ENCODE results near the gene HOXA1. TPM values are rescaled to one million over a fixed set of nuclear protein-coding genes. Genes with fewer than 3 reads are reported as not detected.

Gene HOXA1
- total and polyA plus RNA-seq, 2 donors from 2014 or later = 1.1 to 2.4 TPM

DNA sequence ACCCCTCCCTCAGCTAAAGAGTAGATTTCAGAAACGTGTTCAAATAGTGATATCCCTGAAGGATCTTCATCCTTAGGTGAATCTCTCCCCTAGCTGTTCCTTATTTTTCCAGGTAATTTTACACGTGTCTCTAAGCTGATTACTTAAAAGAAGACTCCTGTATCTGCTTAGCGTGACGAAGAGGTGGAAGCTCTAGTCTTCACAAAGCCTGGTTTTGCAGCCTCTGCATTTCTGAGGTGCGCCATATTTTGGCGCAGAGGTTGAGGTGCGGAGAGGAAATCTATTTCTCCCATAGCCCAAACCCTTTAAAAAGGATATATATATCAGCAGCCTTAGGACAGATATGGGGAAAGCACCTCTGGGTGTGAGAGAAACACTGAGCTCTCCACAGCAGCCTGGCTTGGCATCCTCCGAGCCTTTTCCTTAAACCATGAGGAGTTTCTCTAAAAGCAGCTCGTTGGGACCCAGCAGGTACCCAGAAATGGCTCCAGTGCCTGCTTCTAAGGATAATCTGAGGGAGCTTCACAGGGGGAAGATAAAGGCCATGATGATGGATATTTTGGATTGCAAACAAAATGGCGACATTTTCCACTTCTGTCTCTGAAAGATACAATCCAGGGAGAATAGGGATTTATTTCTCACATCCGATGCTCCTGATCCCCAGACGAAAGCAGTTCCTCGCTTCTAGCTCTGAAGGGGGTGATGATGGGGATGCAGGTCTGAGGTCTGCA, 9.7 kb upstream of the HOXA1 start:
- TF ChIP-seq CTCF (IDR thresholded peaks at IDR 0.05; ENCODE audit: borderline replicate concordance, extremely low read depth, insufficient read depth) = no peak
- Histone ChIP-seq H3K27me3 (ENCODE audit: control insufficient read depth, insufficient read depth, low read length) (no peaks in the 10 kb centered on the region), H3K9ac (ENCODE audit: low read length in 3 of 3) (peak overlapping the region in 2 of 3 donors; percentile 9 to 65), H3K9me3 (ENCODE audit: control insufficient read depth in 2 of 3, insufficient read depth in 1 of 3, low read length in 3 of 3) (no peaks in the 10 kb centered on the region), H3K27ac (ENCODE audit: low read depth in 2 of 2, low read length in 2 of 2) (peak overlapping the region; percentile 78 to 79), H3K36me3 (ENCODE audit: control insufficient read depth in 2 of 3, insufficient read depth in 3 of 3, low read length in 3 of 3) (peaks cover 0 to 5% (median 4%) of the 10 kb centered on the region in 3 donors), H3K4me3 (ENCODE audit: low read length in 3 of 3) (peak overlapping the region in 2 of 3 donors; percentile 11 to 55), H3K4me1 (ENCODE audit: control insufficient read depth in 2 of 3, insufficient read depth in 2 of 3, low read depth in 1 of 3, low read length in 3 of 3) (peaks cover 19 to 23% (median 20%) of the 10 kb centered on the region in 3 donors)
- DNase-seq (peak in 2 of 5 donors; percentile 45 to 55), FAIRE-seq (no peak)
- intact Hi-C loops (cut with DNase I) = no loop called here

GRCh38 chr7:27104341-27105058, 8.7 kb upstream of the HOXA1 start:
- FAIRE-seq (no peak), DNase-seq (peak in 4 of 5 donors; percentile 68 to 95 (median 82))
- peaks cover 17 to 20% (median 18%) of the 10 kb centered on the region in 3 donors for H3K4me1 ChIP-seq (ENCODE audit: control insufficient read depth in 2 of 3, insufficient read depth in 2 of 3, low read depth in 1 of 3, low read length in 3 of 3)
- no peak for TF ChIP-seq CTCF (IDR thresholded peaks at IDR 0.05; ENCODE audit: borderline replicate concordance, extremely low read depth, insufficient read depth)
- H3K27ac ChIP-seq (ENCODE audit: low read depth in 2 of 2, low read length in 2 of 2) = peak overlapping the region; percentile 77 to 78
- peak overlapping the region in 2 of 3 donors; percentile 27 to 43 for H3K9ac ChIP-seq (ENCODE audit: low read length in 3 of 3)
- H3K27me3 ChIP-seq (ENCODE audit: control insufficient read depth, insufficient read depth, low read length) = peaks cover 2% of the 10 kb centered on the region
- intact Hi-C loops (cut with DNase I) = no loop called here
- no peaks in the 10 kb centered on the region for H3K9me3 ChIP-seq (ENCODE audit: control insufficient read depth in 2 of 3, insufficient read depth in 1 of 3, low read length in 3 of 3)
- peaks cover 0 to 1% (median 1%) of the 10 kb centered on the region in 3 donors for H3K36me3 ChIP-seq (ENCODE audit: control insufficient read depth in 2 of 3, insufficient read depth in 3 of 3, low read length in 3 of 3)
- peak overlapping the region; percentile 6 to 44 (median 8) for H3K4me3 ChIP-seq (ENCODE audit: low read length in 3 of 3)

DNA sequence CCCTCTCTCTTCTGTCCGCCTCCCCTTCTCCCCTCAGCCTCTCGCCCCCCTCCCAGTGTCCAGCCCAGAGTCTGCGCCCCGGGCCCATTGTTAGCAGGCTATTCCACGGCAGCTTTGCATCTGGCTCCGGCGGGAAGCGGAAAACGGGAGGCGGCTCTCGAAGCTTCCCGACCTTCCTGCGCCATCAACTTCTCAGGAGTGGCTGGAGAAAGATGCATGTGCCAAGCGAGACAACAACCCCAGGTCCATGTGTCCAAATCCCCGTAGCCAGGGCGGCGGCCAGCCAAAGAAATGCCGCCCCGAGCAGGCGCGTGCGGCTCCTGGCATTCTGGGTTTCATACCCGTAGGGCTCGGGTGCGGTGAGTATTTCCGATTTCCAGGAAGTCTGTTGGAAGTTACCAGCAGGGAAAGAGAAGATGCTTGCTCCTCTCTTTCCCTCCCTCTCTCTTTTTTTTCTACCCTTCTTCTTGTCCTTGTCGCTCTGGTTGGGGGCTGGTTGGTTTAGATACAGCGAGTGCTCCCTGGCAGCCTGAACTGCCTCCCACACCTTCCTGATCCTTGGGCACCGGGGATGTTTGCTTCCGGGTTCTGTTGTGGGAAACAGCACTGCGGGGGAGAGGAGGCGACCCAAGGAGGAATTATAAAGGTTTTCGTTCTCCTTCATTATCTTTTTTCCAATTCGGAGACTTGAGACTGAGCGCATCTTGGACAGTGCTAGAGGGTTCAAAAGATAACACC, 7.9 kb upstream of the HOXA1 start:
- intact Hi-C loops (cut with DNase I) = no loop called here
- FAIRE-seq = no peak
- peak overlapping the region; percentile 12 to 44 (median 26) for H3K4me3 ChIP-seq (ENCODE audit: low read length in 3 of 3)

More for the DNA sequence above, 7.9 kb upstream of the HOXA1 start:
- H3K27me3 ChIP-seq (ENCODE audit: control insufficient read depth, insufficient read depth, low read length) = peaks cover 2% of the 10 kb centered on the region
- peak in 4 of 5 donors; percentile 70 to 83 (median 77) for DNase-seq
- TF ChIP-seq CTCF (IDR thresholded peaks at IDR 0.05; ENCODE audit: borderline replicate concordance, extremely low read depth, insufficient read depth) = no peak
- no peaks in the 10 kb centered on the region for H3K36me3 ChIP-seq (ENCODE audit: control insufficient read depth in 2 of 3, insufficient read depth in 3 of 3, low read length in 3 of 3)
- no peaks in the 10 kb centered on the region for H3K9me3 ChIP-seq (ENCODE audit: control insufficient read depth in 2 of 3, insufficient read depth in 1 of 3, low read length in 3 of 3)
- H3K9ac ChIP-seq (ENCODE audit: low read length in 3 of 3) = peak overlapping the region; percentile 21 to 62 (median 42)
- peak overlapping the region; percentile 73 to 77 for H3K27ac ChIP-seq (ENCODE audit: low read depth in 2 of 2, low read length in 2 of 2)
- H3K4me1 ChIP-seq (ENCODE audit: control insufficient read depth in 2 of 3, insufficient read depth in 2 of 3, low read depth in 1 of 3, low read length in 3 of 3) = peaks cover 9 to 16% (median 13%) of the 10 kb centered on the region in 3 donors

All from kidney (tissue), 14 donors.